ENCODE results near the gene DMAC2.
"Not testable (repeated sequence)": the region's sequence is repeated elsewhere in the genome, so short reads cannot be mapped to it uniquely, and the experiment has no call there.

The DMAC2 gene

GRCh38 chr19:41442473-41443355 lies 3.0 kb upstream of the DMAC2 start, which contains the start of gene ERICH4:
ERICH4 (plus strand) TSS chr19:41443156; CDS start chr19:41443170, 14 bp downstream.
- DNase-seq (ENCODE audit: low read depth in 2 of 2): no peak

GRCh38 chr19:41441321-41441945 lies 1.7 kb upstream of the DMAC2 start:
- no peak for DNase-seq (ENCODE audit: low read depth in 2 of 2)

- no peak for DNase-seq (ENCODE audit: low read depth in 2 of 2)
Measured at GRCh38 chr19:41437944-41438574, 1.7 kb downstream of the DMAC2 start.

GRCh38 chr19:41436674-41436951 lies 3.1 kb downstream of the DMAC2 start:
- DNase-seq (ENCODE audit: low read depth in 2 of 2): no peak

- no peak for DNase-seq (ENCODE audit: low read depth in 2 of 2)
Measured at GRCh38 chr19:41435936-41436673, 3.6 kb downstream of the DMAC2 start.

GRCh38 chr19:41435376-41435775 lies 4.3 kb downstream of the DMAC2 start:
- not testable (repeated sequence) for DNase-seq (ENCODE audit: low read depth in 2 of 2)

- no peak for DNase-seq (ENCODE audit: low read depth in 2 of 2)
Measured at GRCh38 chr19:41434450-41434849, 5.3 kb downstream of the DMAC2 start.

- DNase-seq (ENCODE audit: low read depth in 2 of 2): no peak
Measured at GRCh38 chr19:41433171-41433570, 6.5 kb downstream of the DMAC2 start.

- no peak for DNase-seq (ENCODE audit: low read depth in 2 of 2)
Measured at GRCh38 chr19:41431426-41432386, 8.0 kb downstream of the DMAC2 start.

- DNase-seq (ENCODE audit: low read depth in 2 of 2): no peak
Measured at GRCh38 chr19:41430922-41431321, 8.8 kb downstream of the DMAC2 start.

- no peak for DNase-seq (ENCODE audit: low read depth in 2 of 2)
Measured at GRCh38 chr19:41428481-41428859, 11.2 kb downstream of the DMAC2 start.

GRCh38 chr19:41427647-41428480 lies 11.8 kb downstream of the DMAC2 start:
- peak in 1 of 2 donors; percentile 20 for DNase-seq (ENCODE audit: low read depth in 2 of 2)

- DNase-seq (ENCODE audit: low read depth in 2 of 2): peak; percentile 31 to 46
Measured at GRCh38 chr19:41426952-41427646, 12.6 kb downstream of the DMAC2 start, which contains the start of gene B3GNT8. B3GNT8 (minus strand) TSS chr19:41427374; CDS start chr19:41426778, 596 bp downstream.

- no peak for DNase-seq (ENCODE audit: low read depth in 2 of 2)
Measured at GRCh38 chr19:41426116-41426841, 13.4 kb downstream of the DMAC2 start.

- DNase-seq (ENCODE audit: low read depth in 2 of 2): no peak
Measured at GRCh38 chr19:41425174-41426115, 14.3 kb downstream of the DMAC2 start.

GRCh38 chr19:41424335-41425173 lies 15.2 kb downstream of the DMAC2 start:
- DNase-seq (ENCODE audit: low read depth in 2 of 2): no peak

- no peak for DNase-seq (ENCODE audit: low read depth in 2 of 2)
Measured at GRCh38 chr19:41422955-41423354, 16.8 kb downstream of the DMAC2 start.

All from stimulated activated CD8-positive, alpha-beta memory T cell treated with anti-CD3 and anti-CD28 coated beads, Interleukin-2, amount 100 ng/mL, for 48 hours (primary cell).